NCI-H1417 treated with DMSO at 0.1 percent for 48 hours (cell line): ENCODE data around the gene ATOX1.
"Not testable (repeated sequence)": the region's sequence is repeated elsewhere in the genome, so short reads cannot be mapped to it uniquely, and the experiment has no call there.

Experiments
- DNase-seq: peaks from one replicate; lab custom pipeline; 2025; lab: John Stamatoyannopoulos, UW

Gene ATOX1

DNA sequence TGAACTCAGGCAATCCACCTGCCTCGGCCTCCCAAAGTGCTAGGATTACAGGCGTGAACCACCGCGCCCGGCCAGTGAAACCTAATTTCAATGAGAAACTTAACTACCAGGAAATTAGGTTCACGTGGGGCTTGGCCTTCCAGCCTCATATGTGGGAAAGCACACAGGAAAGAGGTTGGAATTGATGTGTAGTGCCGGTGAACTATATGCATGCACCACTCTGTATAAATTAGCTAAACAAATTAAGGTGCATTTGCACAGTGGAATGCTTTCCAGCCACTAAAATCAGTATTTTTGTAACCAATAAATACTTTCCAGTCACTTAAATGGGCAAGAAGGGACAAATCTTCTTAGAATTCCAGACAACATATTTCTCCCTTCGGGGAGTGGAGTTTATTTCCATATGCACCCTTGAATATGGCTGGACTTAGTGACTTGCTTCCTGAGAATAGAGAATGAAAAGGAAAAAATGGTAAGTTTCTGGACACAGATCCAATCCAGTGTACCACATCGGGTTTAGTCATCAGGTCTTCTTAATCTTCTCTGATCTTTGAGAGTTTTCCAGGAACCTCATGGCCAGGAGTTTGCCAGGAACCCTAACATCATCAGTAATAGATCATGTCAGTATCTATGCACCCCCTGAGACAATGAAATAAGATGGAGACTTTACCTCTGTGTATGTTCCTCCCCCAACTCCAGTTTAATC, 24.9 kb downstream of the ATOX1 start:
- DNase-seq = no peak

DNA sequence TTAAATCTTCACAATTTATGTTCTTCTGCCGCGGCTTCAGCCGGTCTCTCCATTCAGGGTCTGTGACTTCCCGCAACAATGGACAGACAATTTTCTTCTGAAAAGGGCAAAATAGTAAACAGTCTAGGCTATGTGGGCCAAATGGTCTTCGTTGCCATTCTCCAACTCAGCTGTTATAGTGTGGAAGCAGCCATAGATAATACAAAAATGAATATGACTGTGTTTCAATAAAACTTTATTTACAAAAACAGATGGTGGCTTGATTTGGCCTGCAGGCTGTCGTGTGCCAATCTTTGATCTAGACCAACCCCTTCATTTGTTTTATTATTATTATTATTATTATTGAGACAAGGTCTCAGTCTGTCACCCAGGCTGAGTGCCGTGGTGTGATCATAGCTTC, 28.1 kb downstream of the ATOX1 start:
- no peak for DNase-seq

DNA sequence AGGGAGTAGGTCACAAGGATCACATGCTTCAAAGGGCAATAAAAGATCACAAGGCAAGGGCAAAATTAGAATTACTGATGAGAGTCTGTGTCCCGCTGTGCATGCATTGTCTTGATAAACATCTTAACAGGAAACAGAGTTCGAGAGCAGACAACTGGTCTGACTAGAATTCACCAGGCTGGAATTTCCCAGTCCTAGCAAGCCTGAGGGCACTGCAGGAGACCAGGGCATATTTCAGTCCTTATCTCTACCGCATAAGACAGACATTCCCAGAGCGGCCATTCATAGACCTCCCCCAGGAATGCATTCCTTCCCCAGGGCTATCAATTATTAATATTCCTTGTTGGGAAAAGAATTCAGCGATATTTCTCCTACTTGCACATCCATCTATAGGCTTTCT, 28.8 kb downstream of the ATOX1 start:
- not testable (repeated sequence) for DNase-seq

DNA sequence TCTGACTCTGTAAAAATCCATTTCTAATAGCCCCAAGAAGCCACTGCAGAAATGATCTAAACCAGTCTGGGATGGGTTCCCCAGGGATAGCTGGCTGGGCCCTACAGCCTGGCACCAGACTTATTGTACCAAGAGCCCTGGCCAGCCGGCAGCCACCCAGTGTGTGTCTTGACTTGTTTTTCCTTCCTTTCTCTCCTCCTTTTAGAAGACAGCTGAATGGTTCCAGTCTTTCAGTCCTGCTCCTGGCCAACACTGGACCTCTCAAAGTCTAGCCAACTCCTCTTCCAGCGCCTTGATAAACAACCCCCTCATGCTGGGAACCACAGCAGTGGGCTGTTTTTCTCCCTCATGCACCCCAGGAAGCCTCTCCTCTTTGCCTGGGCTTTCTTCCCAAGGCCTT, 34.1 kb downstream of the ATOX1 start:
- DNase-seq = no peak

DNA sequence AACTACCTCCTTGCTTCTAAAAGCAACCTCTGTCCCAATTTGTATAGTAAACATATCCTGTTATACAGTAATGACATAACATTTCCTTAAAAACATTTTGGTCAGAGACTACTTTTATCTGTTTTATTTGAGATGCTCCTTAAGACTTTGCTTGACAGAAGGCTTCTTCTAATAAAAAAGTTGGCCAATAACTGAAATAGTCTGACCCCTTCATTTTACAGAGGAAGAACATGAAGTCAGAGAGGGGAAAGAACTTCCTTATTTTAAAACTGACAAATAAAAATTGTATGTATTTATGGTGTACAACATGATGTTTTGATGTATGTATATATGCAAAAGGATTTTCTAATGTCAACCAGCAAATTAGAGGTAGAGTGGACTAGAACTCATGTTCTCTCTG, 35.9 kb downstream of the ATOX1 start:
- no peak for DNase-seq

DNA sequence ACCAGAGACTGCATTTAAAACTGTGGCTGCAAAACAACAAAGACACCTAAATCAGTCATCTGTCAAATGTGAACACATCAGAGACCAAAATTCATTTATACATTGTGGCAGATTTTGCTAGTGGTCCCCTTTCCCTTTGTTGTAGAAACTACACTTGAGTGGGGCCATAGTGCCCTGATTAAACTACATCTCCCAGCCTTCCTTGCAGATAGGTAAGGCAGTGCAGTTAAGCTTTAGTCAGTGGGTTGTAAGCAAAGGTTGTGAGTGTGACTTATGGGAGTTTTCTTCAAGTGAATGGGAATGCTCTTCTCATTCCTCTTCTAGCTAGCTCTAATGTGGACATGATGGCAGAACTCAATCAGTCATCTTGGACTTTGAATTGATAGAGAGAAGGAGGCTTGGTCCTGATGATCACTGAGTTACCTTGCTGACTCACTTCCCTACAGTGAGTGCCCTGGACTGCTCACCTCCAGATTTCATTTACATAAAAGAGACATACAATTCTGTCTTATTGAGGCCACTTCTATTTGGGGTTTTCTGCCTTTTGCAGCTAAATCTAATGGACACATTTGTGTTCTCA, 36.5 kb downstream of the ATOX1 start:
- DNase-seq = no peak

DNA sequence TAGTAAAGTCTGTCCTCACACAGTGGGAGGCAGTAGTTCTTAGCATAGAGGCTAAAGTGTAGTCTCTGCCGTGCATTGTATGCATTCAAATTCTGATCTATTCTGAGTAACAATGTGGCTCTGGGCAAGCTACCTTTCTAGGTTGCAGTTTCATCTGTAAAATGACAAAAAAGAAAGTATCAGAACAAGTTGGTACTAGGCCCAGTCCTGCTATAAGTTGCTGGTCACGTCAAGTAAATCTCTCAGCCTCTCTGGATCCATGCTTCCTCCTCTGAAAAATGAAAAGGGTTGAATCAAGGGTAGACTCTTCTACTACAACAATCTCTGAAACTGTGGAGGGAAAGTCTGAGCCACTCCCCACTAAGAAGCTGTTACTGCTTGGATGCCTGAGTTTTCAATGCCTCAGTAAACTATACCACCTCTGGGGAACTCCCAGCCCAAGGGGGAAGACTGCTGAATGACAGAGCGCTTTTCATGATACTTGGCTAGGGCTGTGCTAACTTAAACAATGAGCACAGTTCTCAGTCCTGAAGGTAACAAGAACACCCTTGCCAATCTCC, 37.3 kb downstream of the ATOX1 start:
- DNase-seq = no peak

DNA sequence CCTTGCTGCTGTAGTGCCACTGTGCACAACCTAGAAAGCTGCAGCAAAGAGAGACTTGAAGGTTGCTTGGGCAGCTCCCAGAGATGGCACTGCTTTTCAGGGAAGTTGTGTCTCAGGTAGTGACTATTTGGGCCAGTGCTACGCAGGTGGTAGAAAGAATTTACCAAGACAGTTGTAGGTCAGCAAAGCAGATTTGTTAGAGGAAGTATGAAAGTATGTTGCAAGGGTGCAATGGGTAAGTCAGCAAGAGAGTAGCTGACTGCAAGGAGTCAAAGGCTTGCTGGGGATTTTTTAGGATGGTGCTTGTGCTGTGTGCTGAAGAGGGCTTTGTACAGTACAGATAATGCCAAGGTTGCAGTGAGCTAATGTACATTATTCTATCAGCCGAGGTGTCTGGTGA, 38.2 kb downstream of the ATOX1 start:
- DNase-seq = no peak

DNA sequence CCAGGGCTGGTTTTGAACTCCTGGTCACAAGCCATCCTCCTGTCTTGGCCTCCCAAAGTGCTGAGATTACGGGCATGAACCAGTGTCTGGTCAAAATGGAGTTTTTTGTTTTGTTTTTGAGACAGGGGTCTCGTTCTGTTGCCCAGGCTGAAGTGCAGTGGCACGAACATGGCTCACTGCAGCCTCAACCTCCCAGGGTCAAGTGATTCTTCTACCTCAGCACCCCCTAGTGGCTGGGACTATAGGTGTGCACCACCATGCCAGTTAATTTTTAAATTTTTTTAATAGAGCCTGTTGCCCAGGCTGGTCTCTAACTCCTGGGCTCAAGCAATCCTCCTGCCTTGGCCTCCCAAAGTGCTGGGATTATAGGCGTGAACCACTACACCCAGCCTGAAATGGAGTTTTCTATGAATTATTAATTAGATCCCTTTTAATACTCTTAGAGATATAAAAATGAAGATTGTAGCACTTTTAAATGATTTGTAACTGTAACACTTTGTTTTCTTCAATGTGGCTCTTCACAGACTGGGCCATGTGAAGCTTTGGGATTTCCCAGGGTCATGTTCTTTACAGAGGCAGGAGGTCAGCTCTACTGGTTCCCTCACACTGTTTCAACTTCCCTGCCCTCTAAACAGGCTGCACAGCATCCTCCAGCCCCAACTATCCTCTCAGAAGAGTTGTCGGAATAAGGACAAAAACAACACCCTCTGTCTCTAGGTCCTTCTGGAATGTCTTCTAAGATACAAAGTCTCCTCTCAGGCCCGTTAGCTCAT, 39.0 kb downstream of the ATOX1 start:
- DNase-seq = no peak

DNA sequence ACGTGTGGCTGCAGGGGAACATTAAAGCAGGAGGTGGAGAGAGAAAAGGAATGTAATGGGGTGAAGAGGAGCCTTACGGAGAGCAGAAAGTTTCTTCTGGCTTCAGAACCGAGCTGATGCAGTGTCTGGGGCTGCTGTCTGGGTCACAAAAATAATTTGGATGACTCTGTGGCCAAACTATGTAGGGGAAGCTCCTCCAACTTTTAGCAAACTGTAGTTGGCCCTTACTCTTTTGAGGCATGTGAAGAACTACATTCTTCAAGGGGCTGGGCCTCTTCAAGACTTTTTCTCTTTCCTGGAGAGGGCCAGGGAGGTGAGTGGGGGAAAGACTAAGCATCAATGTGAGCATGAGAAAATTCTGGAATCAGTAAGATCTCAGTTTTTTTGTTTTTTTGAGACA, 39.8 kb downstream of the ATOX1 start:
- no peak for DNase-seq

DNA sequence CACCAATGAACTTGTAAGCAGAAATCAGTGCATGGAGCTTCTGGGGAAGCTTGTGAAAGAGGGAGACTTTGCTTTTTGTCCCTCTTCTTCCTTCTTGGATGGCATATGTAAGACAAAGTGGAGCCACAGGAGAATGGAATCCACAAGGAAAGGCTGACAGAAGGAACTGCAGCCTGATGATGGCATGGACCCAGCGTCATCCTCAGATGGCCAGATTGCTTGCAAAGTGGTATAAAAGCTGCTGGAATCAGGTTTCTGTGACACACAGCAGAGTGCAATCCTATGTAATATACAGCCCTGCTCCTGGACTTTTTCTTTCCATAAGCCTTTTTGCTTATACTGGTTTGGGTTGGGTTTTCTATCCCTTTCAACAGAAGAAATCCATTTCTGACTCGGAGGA, 40.3 kb downstream of the ATOX1 start:
- no peak for DNase-seq

DNA sequence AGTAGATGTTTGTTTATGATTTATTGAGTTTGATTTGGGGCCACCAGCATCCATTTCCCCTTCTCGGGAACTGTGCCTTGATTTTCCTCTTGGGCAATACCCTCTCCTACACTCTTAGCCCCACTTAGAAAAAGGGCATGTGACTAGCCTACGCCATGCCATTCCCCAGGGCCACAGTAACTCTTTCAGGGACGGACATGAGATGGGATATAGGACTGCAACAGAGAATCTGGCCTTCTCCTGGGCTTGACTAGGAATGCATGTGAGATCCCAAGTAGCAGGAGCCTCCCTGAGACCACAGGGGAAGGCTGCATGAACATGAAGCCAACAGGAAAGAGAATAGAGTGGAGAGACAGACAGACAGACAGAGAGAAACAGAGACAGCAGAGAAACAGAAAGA, 41.0 kb downstream of the ATOX1 start:
- DNase-seq = no peak

DNA sequence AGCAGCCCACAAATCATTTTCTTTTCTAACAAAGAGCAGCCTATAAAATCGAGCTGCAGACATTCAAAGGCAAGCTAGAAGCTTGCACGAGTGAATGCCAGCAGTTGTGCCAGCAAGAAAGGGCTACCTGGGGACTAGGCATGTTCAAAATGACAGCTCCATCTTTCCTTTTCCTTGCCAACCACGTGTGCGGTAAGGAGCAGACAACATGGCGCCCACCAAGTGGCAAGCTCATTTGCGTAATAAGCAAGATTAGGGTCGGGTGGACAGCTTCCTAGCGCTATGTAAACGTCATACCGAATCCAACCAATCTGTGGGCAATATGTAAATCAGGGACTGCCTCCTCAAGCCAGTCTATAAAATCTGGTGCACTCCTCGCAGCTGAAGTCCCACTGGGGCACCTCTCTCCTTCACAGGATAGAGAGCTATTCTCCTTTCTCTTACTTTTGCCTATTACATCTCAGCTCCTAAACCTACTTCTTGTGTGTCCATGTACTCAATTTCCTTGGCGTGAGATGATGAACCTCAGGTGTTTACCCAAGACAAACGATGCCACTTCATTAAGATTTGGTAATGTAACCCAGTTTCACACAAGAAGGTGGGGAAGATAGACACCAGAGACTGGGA, 49.2 kb downstream of the ATOX1 start:
- no peak for DNase-seq

DNA sequence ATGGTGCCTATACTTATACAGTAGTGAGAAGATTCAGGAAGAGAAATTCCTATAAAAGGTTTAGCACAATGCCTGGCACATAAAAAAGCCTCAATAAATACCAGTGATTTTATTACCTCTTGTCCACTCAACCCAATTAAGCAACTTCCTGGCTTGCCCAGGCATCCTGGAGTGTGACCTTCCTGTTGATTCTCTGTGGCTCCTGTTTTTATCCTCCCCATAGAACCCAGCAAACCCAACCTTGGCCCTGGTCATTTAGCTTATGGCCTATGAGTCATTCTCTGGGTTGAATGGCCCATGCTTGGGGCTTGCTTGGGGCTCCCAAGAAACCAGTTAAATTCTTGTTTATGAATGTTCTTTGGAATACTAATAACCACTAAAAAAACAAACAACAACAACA, 50.3 kb downstream of the ATOX1 start:
- DNase-seq = no peak

DNA sequence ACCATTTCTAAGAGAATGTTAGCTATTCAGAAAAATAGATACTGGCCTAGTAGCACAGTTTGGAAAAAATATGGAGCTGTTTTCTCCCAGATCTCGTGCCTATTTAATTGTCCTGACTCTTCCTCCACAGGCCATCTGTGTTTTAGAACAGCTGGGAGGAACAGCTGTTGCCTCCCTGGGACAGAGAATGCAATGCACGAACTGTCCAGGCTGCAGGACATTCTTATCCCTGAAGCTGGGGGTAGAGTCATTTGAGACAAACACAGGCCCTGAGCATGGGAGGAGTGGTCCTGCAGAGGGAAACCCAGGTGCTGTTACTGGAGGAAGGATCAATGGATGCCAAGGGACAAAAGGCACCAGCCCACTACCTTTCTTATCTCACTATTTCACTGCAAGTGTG, 50.9 kb downstream of the ATOX1 start:
- DNase-seq = no peak

DNA sequence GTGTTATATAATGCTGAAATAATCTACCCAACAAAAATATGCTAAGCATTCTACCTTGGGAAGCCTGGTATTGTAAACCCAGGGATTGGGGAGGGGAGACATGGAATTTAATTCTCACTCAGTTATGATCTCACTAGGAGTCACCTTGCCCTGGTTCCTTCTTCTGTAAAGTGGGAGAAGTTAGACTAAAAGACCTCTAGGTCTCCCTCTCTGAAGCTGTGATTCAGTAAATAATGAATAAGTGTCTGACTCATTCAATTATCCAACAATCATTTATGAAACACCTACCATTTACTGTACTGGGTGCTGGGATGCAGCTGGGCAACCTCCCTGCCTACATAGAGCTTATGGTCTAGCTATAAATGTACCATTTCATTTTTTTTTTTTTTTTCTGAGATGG, 51.5 kb downstream of the ATOX1 start:
- DNase-seq = no peak

DNA sequence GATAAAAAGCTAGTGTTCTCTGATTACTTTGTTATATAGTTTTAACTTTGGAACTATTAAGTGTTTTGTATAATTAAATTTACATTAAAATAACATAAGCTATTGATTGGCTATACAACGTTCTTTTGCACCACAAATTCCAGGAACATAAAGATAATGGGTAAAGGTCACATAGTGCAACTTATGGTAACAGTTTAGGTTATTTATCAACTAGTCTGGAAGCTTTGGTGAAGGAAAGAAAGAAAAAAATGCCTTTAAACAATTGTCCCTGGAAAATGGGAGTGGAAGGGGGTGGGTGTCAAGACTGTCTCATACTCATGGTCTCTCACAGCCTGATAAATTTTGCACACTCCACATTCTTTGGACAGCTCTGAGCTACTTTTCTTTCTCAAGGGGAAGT, 54.7 kb downstream of the ATOX1 start:
- DNase-seq = no peak

DNA sequence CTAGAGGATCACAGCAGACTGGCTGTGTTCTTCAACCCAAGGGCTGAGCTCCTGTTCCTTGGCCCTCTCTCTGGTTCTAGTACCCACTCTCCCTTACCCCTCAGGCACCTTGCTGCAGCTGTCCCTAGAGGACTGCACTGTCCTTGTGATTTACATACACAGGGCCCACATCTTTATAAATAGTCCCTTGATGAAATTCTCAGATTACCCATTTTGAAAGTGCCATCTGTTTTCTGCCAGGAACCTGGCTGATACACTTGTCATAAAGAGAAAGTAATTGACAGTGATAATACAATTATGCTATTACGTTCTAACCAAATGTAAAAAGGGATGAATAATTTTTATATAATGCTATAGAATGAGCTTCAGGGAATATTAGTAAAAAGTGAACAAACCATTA, 55.2 kb downstream of the ATOX1 start:
- no peak for DNase-seq

DNA sequence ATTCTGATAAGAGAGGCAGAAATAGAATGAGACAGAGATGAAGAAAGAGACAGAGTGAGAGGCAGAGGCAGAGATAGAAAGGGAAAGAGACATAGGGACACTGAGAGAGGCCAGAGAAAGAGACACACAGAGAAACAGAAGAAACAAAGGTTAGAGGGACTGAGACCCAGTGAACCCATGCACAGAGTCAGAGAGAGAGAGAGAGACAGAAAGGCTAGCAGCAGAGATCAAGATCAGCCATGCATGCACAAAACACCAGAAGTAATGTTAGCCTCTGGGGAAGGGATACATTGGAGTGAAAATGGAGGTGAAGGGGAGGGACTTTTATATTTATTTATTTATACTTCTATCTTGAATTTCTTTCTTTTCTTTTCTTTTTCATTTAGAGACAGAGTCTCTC, 57.6 kb downstream of the ATOX1 start:
- DNase-seq = no peak

DNA sequence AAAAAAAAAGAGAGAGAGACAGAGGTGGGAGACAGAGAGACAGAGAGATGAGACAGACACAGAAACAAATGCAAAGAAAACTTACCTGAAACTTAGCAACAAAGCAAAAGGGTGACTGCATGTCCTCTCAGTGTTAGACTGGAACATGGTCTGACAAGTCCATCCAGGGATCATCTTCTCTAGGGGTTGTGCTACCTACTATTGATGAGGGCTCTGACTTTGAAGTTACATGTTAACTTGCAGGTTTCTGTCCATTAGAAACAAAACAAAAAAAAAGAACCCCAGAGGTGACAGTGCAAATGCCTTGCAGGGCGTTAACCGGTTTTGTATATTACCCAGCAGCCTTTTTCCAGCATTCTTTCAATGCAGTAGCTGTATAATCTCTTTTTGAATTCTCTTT, 58.1 kb downstream of the ATOX1 start:
- no peak for DNase-seq

DNA sequence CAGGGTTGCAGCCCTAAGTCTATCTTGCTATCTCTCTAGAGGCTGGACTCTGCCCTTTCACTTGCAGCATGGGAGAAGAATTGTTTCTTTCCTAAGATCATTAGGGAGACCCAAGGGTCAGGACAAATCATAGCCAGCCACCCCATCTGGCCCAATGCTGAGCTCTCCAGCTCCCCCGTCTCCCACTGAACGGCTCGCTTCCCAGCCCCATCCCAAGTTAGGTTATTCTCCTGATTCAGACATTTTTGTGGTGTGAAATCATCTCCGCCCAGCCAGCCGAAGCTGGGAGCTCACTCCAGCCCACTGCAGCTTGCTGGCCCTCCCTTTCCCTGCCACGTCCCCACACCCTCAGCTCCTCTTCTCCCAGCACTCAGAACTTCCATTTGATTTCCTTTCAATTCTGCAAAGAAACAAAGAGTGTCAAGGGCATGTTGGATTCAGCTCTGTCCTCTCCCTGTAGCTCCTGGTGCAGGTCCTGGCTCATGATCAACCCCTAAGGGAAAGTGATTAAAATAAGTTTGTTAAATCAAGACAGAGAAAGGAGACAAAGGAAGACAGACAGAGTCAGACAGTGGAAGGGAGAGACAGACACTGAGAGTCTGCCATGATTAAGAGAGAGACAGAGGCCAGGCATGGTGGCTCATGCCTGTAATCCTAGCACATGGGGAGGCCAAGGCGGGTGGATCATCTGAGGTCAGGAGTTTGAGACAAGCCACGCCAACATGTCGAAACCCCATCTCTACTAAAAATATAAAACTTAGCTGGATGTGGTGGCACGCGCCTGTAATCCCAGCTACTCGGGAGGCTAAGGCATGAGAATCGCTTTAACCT, 59.1 kb downstream of the ATOX1 start:
- DNase-seq = no peak

DNA sequence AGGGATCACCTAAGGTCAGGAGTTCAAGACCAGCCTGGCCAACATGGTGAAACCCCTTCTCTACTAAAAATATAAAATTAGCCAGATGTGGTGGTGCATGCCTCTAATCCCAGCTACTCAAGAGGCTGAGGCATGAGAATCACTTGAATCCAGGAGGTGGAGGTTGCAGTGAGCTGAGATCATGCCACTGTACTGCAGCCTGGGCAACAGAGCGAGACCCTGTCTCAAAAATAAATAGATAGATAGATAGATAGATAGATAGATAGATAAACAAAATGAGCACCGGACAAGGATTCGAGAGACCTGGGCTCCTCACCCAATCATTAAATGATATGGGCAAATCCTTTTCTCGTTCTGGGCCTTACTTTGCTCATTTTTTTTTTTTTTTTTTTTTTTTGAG, 60.4 kb downstream of the ATOX1 start:
- DNase-seq = not testable (repeated sequence)
